ENCODE data around the gene GRHL1. TPM values are rescaled to one million over a fixed set of nuclear protein-coding genes. Genes with fewer than 3 reads are reported as not detected.

The GRHL1 gene
- total RNA-seq, 1 experiment from 2014 or later = 1.3 TPM

- no peak for DNase-seq
- Histone ChIP-seq H3K79me2 (ENCODE audit: low read length) (no peaks in the 10 kb centered on the region), H3K36me3 (ENCODE audit: insufficient read depth, low read length) (no peaks in the 10 kb centered on the region), H4K20me1 (ENCODE audit: insufficient read depth, low read depth, low read length) (no peaks in the 10 kb centered on the region), H3K4me2 (ENCODE audit: low read depth, low read length, poor library complexity, severe bottlenecking) (no peak overlapping the region), H3K9ac (ENCODE audit: low read length) (no peak overlapping the region), H3K4me1 (ENCODE audit: low read length) (no peaks in the 10 kb centered on the region), H3K9me2 (replicated peaks; ENCODE audit: insufficient read depth, low read length) (no peaks in the 10 kb centered on the region), H3K27me3 (ENCODE audit: low read length) (no peaks in the 10 kb centered on the region), H3K4me3 (ENCODE audit: low read length) (no peak overlapping the region), H3K9me3 (ENCODE audit: low read length) (no peaks in the 10 kb centered on the region), H2AFZ (ENCODE audit: low read length) (no peak overlapping the region), H3K27ac (ENCODE audit: low read length) (no peak overlapping the region)
These were observed 46.4 kb downstream of the GRHL1 start for GRCh38 chr2:9997936-9998335.

DNA sequence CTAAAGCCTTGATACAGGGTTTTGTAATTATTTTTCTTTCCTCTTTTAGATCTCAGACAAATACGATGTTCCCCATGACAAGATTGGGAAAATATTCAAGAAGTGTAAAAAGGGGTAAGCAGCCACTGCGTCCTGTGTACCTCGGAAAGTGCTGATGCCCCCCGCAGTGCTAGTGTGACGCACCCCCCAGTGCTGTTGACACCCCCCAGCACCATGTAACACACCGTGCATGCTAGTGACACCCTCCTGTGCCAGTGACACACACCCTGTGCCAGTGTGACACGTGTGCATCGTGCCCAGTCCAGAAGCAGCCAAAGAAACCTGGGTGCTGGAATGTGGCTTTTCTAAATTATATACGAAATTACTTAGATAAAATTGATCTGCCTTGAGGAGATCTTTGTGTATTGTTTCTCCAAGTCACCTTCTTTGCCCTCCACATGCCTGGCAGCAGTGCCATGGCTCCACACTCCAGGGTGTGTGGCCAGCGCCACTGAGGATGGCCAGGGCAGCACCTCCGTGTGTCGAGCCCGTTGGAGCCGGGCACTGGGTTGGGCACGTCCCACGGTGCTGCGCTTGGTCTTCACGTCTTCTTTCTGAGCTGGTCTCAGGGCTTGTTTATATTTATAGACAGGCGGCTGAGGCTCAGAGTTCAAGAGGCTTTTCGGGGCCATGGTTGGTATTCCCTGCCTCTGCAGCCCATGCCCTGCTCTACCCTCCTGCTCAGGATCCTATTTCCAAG, 47.6 kb downstream of the GRHL1 start:
- no peaks in the 10 kb centered on the region for H3K36me3 ChIP-seq (ENCODE audit: insufficient read depth, low read length)
- H3K4me2 ChIP-seq (ENCODE audit: low read depth, low read length, poor library complexity, severe bottlenecking) = no peak overlapping the region
- H3K4me3 ChIP-seq (ENCODE audit: low read length) = no peak overlapping the region
- DNase-seq = no peak
- H3K9me3 ChIP-seq (ENCODE audit: low read length) = no peaks in the 10 kb centered on the region
- no peaks in the 10 kb centered on the region for H3K27me3 ChIP-seq (ENCODE audit: low read length)
- no peaks in the 10 kb centered on the region for H3K79me2 ChIP-seq (ENCODE audit: low read length)
- no peaks in the 10 kb centered on the region for H3K4me1 ChIP-seq (ENCODE audit: low read length)
- H3K27ac ChIP-seq (ENCODE audit: low read length) = no peak overlapping the region
- H4K20me1 ChIP-seq (ENCODE audit: insufficient read depth, low read depth, low read length) = no peaks in the 10 kb centered on the region
- H2AFZ ChIP-seq (ENCODE audit: low read length) = no peak overlapping the region
- no peak overlapping the region for H3K9ac ChIP-seq (ENCODE audit: low read length)
- H3K9me2 ChIP-seq (replicated peaks; ENCODE audit: insufficient read depth, low read length) = no peaks in the 10 kb centered on the region

DNA sequence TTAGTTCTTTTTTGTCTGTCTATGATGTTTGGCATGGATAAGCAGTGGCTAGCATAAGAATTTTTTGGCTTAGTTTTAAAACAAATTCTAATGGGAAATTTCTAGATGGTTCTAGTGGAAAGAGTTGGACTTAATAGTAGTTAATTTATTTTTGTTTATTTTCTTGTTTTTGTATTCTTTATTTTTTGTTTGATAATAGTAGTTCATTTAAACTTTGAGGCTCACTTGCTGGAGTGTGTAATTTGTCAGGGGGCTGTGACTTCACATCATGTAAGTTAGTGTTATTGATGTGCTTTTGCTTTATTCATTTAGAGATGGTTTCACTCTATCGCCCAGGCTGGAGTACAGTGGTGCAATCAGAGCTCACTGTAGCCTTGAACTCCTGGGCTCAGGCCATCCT, 48.2 kb downstream of the GRHL1 start:
- Histone ChIP-seq H3K4me3 (ENCODE audit: low read length) (no peak overlapping the region), H4K20me1 (ENCODE audit: insufficient read depth, low read depth, low read length) (no peaks in the 10 kb centered on the region), H3K9ac (ENCODE audit: low read length) (no peak overlapping the region), H3K4me2 (ENCODE audit: low read depth, low read length, poor library complexity, severe bottlenecking) (no peak overlapping the region), H2AFZ (ENCODE audit: low read length) (no peak overlapping the region), H3K27me3 (ENCODE audit: low read length) (no peaks in the 10 kb centered on the region), H3K27ac (ENCODE audit: low read length) (no peak overlapping the region), H3K9me2 (replicated peaks; ENCODE audit: insufficient read depth, low read length) (no peaks in the 10 kb centered on the region), H3K36me3 (ENCODE audit: insufficient read depth, low read length) (no peaks in the 10 kb centered on the region), H3K9me3 (ENCODE audit: low read length) (no peaks in the 10 kb centered on the region), H3K4me1 (ENCODE audit: low read length) (no peaks in the 10 kb centered on the region), H3K79me2 (ENCODE audit: low read length) (no peaks in the 10 kb centered on the region)
- no peak for DNase-seq

GRCh38 chr2:10000541-10000940, 49.0 kb downstream of the GRHL1 start:
- Histone ChIP-seq H3K4me3 (ENCODE audit: low read length) (no peak overlapping the region), H3K9me3 (ENCODE audit: low read length) (no peaks in the 10 kb centered on the region), H3K27ac (ENCODE audit: low read length) (no peak overlapping the region), H2AFZ (ENCODE audit: low read length) (no peak overlapping the region), H3K79me2 (ENCODE audit: low read length) (no peaks in the 10 kb centered on the region), H3K4me2 (ENCODE audit: low read depth, low read length, poor library complexity, severe bottlenecking) (no peak overlapping the region), H3K9me2 (replicated peaks; ENCODE audit: insufficient read depth, low read length) (no peaks in the 10 kb centered on the region), H3K4me1 (ENCODE audit: low read length) (no peaks in the 10 kb centered on the region), H3K27me3 (ENCODE audit: low read length) (no peaks in the 10 kb centered on the region), H3K36me3 (ENCODE audit: insufficient read depth, low read length) (no peaks in the 10 kb centered on the region), H3K9ac (ENCODE audit: low read length) (no peak overlapping the region), H4K20me1 (ENCODE audit: insufficient read depth, low read depth, low read length) (no peaks in the 10 kb centered on the region)
- no peak for DNase-seq

GRCh38 chr2:10001586-10001985, 50.1 kb downstream of the GRHL1 start:
- no peak overlapping the region for H2AFZ ChIP-seq (ENCODE audit: low read length)
- no peaks in the 10 kb centered on the region for H3K36me3 ChIP-seq (ENCODE audit: insufficient read depth, low read length)
- H3K4me1 ChIP-seq (ENCODE audit: low read length) = no peaks in the 10 kb centered on the region
- H3K4me3 ChIP-seq (ENCODE audit: low read length) = no peak overlapping the region
- H3K9me2 ChIP-seq (replicated peaks; ENCODE audit: insufficient read depth, low read length) = no peaks in the 10 kb centered on the region
- no peaks in the 10 kb centered on the region for H4K20me1 ChIP-seq (ENCODE audit: insufficient read depth, low read depth, low read length)
- DNase-seq = no peak
- H3K27me3 ChIP-seq (ENCODE audit: low read length) = no peaks in the 10 kb centered on the region
- no peaks in the 10 kb centered on the region for H3K9me3 ChIP-seq (ENCODE audit: low read length)
- H3K27ac ChIP-seq (ENCODE audit: low read length) = no peak overlapping the region
- H3K4me2 ChIP-seq (ENCODE audit: low read depth, low read length, poor library complexity, severe bottlenecking) = no peak overlapping the region
- H3K79me2 ChIP-seq (ENCODE audit: low read length) = no peaks in the 10 kb centered on the region
- no peak overlapping the region for H3K9ac ChIP-seq (ENCODE audit: low read length)

DNA sequence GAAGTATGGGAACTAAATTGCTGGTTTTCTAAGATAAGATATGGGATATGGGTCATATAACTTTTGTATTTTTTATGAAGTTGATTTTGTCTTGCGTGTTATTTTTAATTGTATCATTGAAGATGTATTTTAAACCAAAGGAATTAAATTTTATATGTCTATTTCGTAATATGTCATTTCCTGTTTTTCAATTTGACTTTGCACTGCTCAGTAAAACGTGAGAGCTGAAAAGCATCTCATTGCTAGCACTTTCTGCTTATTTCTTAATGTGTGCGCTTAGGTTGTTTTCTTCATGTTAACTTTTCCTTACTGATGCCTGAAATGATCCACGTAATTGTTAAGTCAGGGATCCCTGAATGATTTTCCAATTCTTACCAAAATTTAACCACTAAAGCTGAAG, 50.6 kb downstream of the GRHL1 start:
- no peak for DNase-seq
- no peaks in the 10 kb centered on the region for H3K9me3 ChIP-seq (ENCODE audit: low read length)
- H3K4me3 ChIP-seq (ENCODE audit: low read length) = no peak overlapping the region
- H3K27ac ChIP-seq (ENCODE audit: low read length) = no peak overlapping the region
- H2AFZ ChIP-seq (ENCODE audit: low read length) = no peak overlapping the region
- H3K9ac ChIP-seq (ENCODE audit: low read length) = no peak overlapping the region
- no peaks in the 10 kb centered on the region for H3K9me2 ChIP-seq (replicated peaks; ENCODE audit: insufficient read depth, low read length)
- H3K27me3 ChIP-seq (ENCODE audit: low read length) = no peaks in the 10 kb centered on the region
- no peaks in the 10 kb centered on the region for H3K36me3 ChIP-seq (ENCODE audit: insufficient read depth, low read length)
- no peak overlapping the region for H3K4me2 ChIP-seq (ENCODE audit: low read depth, low read length, poor library complexity, severe bottlenecking)
- no peaks in the 10 kb centered on the region for H4K20me1 ChIP-seq (ENCODE audit: insufficient read depth, low read depth, low read length)
- H3K79me2 ChIP-seq (ENCODE audit: low read length) = no peaks in the 10 kb centered on the region
- H3K4me1 ChIP-seq (ENCODE audit: low read length) = no peaks in the 10 kb centered on the region

DNA sequence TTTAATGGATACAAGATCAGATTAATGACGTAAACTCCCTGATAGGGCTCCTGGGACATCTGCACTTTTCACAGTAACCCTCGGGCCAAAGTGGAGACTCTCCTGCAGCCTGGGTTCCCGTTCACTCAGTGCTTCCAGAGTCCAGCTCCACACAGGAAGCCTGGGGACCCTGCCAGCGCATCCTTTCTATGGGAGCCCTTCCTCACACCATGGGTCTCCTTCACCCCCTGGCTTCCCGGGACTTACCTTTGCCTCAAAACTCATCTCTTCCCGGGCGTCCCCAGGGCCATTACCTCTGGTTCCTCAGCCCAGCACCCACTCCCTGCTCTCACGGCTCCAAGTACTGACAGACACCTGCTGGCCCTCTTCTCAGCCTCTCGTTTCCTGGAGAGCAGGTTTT, 51.2 kb downstream of the GRHL1 start:
- Histone ChIP-seq H3K4me2 (ENCODE audit: low read depth, low read length, poor library complexity, severe bottlenecking) (no peak overlapping the region), H3K36me3 (ENCODE audit: insufficient read depth, low read length) (no peaks in the 10 kb centered on the region), H3K27me3 (ENCODE audit: low read length) (no peaks in the 10 kb centered on the region), H3K79me2 (ENCODE audit: low read length) (no peaks in the 10 kb centered on the region), H4K20me1 (ENCODE audit: insufficient read depth, low read depth, low read length) (no peaks in the 10 kb centered on the region), H3K9me2 (replicated peaks; ENCODE audit: insufficient read depth, low read length) (no peaks in the 10 kb centered on the region), H3K9me3 (ENCODE audit: low read length) (no peaks in the 10 kb centered on the region), H3K4me1 (ENCODE audit: low read length) (no peaks in the 10 kb centered on the region), H3K27ac (ENCODE audit: low read length) (no peak overlapping the region), H2AFZ (ENCODE audit: low read length) (no peak overlapping the region), H3K9ac (ENCODE audit: low read length) (no peak overlapping the region), H3K4me3 (ENCODE audit: low read length) (no peak overlapping the region)
- DNase-seq = no peak

GRCh38 chr2:10003206-10004125, 52.0 kb downstream of the GRHL1 start:
- H3K27ac ChIP-seq (ENCODE audit: low read length) = no peak overlapping the region
- no peak overlapping the region for H3K4me3 ChIP-seq (ENCODE audit: low read length)
- no peaks in the 10 kb centered on the region for H4K20me1 ChIP-seq (ENCODE audit: insufficient read depth, low read depth, low read length)
- no peaks in the 10 kb centered on the region for H3K4me1 ChIP-seq (ENCODE audit: low read length)
- no peak for DNase-seq
- H3K27me3 ChIP-seq (ENCODE audit: low read length) = no peaks in the 10 kb centered on the region
- H3K9ac ChIP-seq (ENCODE audit: low read length) = no peak overlapping the region
- H3K4me2 ChIP-seq (ENCODE audit: low read depth, low read length, poor library complexity, severe bottlenecking) = no peak overlapping the region
- H2AFZ ChIP-seq (ENCODE audit: low read length) = no peak overlapping the region
- H3K36me3 ChIP-seq (ENCODE audit: insufficient read depth, low read length) = no peaks in the 10 kb centered on the region
- no peaks in the 10 kb centered on the region for H3K79me2 ChIP-seq (ENCODE audit: low read length)
- no peaks in the 10 kb centered on the region for H3K9me3 ChIP-seq (ENCODE audit: low read length)
- no peaks in the 10 kb centered on the region for H3K9me2 ChIP-seq (replicated peaks; ENCODE audit: insufficient read depth, low read length)

All from Karpas-422 (cell line).